WTC11 (cell line): ENCODE results near the gene RAB39A. TPM values are rescaled to one million over a fixed set of nuclear protein-coding genes. Genes with fewer than 3 reads are reported as not detected.
A peak's percentile ranks its signal among the peaks of the same experiment; 100 is the strongest.

Source experiments
- ATAC-seq: fragments of 200-7000 bp; cut with Tn5 transposase; 2 replicates; pipeline ENCODE4 v1.10.0; 2021; ENCODE audit warnings: mild to moderate bottlenecking, moderate library complexity
- CTCF ChIA-PET: fragments of 300-600 bp; sonication (Branson Sonifier 250); formaldehyde crosslinking; loops from one replicate; lab custom pipeline; 2021; ENCODE audit warnings: antibody characterized with exemption; lab: Charles Lee
- POLR2A ChIA-PET: fragments of 350-600 bp; sonication (Branson Sonifier 250); formaldehyde crosslinking; loops from one replicate; lab custom pipeline; 2021; ENCODE audit warnings: antibody characterized with exemption; lab: Charles Lee
- DNase-seq: peaks from one replicate; pipeline ENCODE4 v3.0.0; 2021; ENCODE audit warnings: low spot score
- H3K27ac Mint-ChIP-seq: 2 replicates; pipeline ENCODE4 v1.8.0; 2021; ENCODE audit warnings: mixed read lengths
- H3K27me3 Mint-ChIP-seq: 2 replicates; pipeline ENCODE4 v1.8.0; 2021; ENCODE audit warnings: low read depth, mild to moderate bottlenecking, moderate library complexity, mixed read lengths
- H3K36me3 Mint-ChIP-seq: 2 replicates; pipeline ENCODE4 v1.8.0; 2021; ENCODE audit warnings: mixed read lengths
- H3K4me1 Mint-ChIP-seq: 2 replicates; pipeline ENCODE4 v1.8.0; 2022; ENCODE audit warnings: mixed read lengths
- H3K4me3 Mint-ChIP-seq: 2 replicates; pipeline ENCODE4 v1.8.0; 2021; ENCODE audit warnings: mild to moderate bottlenecking, moderate library complexity, mixed read lengths
- H3K9me3 Mint-ChIP-seq: 2 replicates; pipeline ENCODE4 v1.8.0; 2021; ENCODE audit warnings: mixed read lengths
- ATF1 ChIP-seq: sonication (generic); formaldehyde crosslinking; IDR thresholded peaks from 2 replicates; pipeline ENCODE4 v1.8.1; 2023; ENCODE audit warnings: mild to moderate bottlenecking, moderate library complexity, missing genetic modification reagents
- CBFB ChIP-seq: sonication (generic); formaldehyde crosslinking; IDR thresholded peaks from 2 replicates; pipeline ENCODE4 v1.8.1; 2022; ENCODE audit warnings: mild to moderate bottlenecking, low read depth, missing genetic modification reagents
- CREM ChIP-seq: sonication (generic); formaldehyde crosslinking; IDR thresholded peaks from 2 replicates; pipeline ENCODE4 v1.8.1; 2022; ENCODE audit warnings: mild to moderate bottlenecking, missing genetic modification reagents, moderate library complexity
- GABPB1 ChIP-seq: sonication (generic); formaldehyde crosslinking; IDR thresholded peaks from 2 replicates; pipeline ENCODE4 v1.8.1; 2023; ENCODE audit warnings: mild to moderate bottlenecking, missing genetic modification reagents
- MXD4 ChIP-seq: fragments of 250-450 bp; sonication (Bioruptor Pico); IDR thresholded peaks from 2 replicates; pipeline ENCODE4 v1.8.0; 2021; ENCODE audit warnings: mild to moderate bottlenecking, moderate library complexity, borderline replicate concordance
- SP1 ChIP-seq: sonication (generic); formaldehyde crosslinking; conservative IDR thresholded peaks from 2 replicates; pipeline ENCODE4 v1.8.1; 2022; ENCODE audit warnings: missing genetic modification reagents
- TP53 ChIP-seq: sonication (generic); formaldehyde crosslinking; IDR thresholded peaks from 2 replicates; pipeline ENCODE4 v1.8.1; 2023; ENCODE audit warnings: mild to moderate bottlenecking, missing genetic modification reagents
- ZNF121 ChIP-seq: sonication (generic); formaldehyde crosslinking; IDR thresholded peaks from 2 replicates; pipeline ENCODE4 v1.8.0; 2023; ENCODE audit warnings: missing genetic modification reagents
- ZNF232 ChIP-seq: sonication (generic); formaldehyde crosslinking; IDR thresholded peaks from 2 replicates; pipeline ENCODE4 v1.8.0; 2022; ENCODE audit warnings: mild to moderate bottlenecking, missing genetic modification reagents
- ZNF263 ChIP-seq: sonication (generic); formaldehyde crosslinking; IDR thresholded peaks from 2 replicates; pipeline ENCODE4 v1.8.1; 2022; ENCODE audit warnings: low read depth, mild to moderate bottlenecking, moderate library complexity, missing genetic modification reagents
- ZNF423 ChIP-seq: fragments of 250-450 bp; sonication (Bioruptor Pico); IDR thresholded peaks from 2 replicates; pipeline ENCODE4 v2.1.2; 2022; ENCODE audit warnings: mild to moderate bottlenecking, moderate library complexity
- total RNA-seq: library from RNA; stranded (reverse); gene quantifications from 3 replicates; pipeline ENCODE4 v1.2.3, GENCODE V29; 2021
- TF ChIP-seq, protein P1 (sequence below): sonication (generic); formaldehyde crosslinking; IDR thresholded peaks from 2 replicates; pipeline ENCODE4 v1.8.1; 2023; ENCODE audit warnings: mild to moderate bottlenecking, missing genetic modification reagents, moderate library complexity
- TF ChIP-seq, protein P2 (sequence below): sonication (generic); formaldehyde crosslinking; IDR thresholded peaks from 2 replicates; pipeline ENCODE4 v1.8.1; 2023; ENCODE audit warnings: mild to moderate bottlenecking, moderate library complexity, missing genetic modification reagents
- TF ChIP-seq, protein P3 (sequence below): sonication (generic); formaldehyde crosslinking; IDR thresholded peaks from 2 replicates; pipeline ENCODE4 v1.8.1; 2022; ENCODE audit warnings: mild to moderate bottlenecking, moderate library complexity, missing genetic modification reagents
- TF ChIP-seq, protein P4 (sequence below): sonication (generic); formaldehyde crosslinking; IDR thresholded peaks from 2 replicates; pipeline ENCODE4 v1.8.1; 2023; ENCODE audit warnings: mild to moderate bottlenecking, missing genetic modification reagents
- TF ChIP-seq, protein P5 (sequence below): fragments of 250-450 bp; sonication (Bioruptor Pico); IDR thresholded peaks from 2 replicates; pipeline ENCODE4 v1.9.0; 2021; ENCODE audit warnings: mild to moderate bottlenecking
- TF ChIP-seq, protein P6 (sequence below): sonication (generic); formaldehyde crosslinking; IDR thresholded peaks from 2 replicates; pipeline ENCODE4 v1.8.0; 2022; ENCODE audit warnings: mild to moderate bottlenecking, missing genetic modification reagents
- TF ChIP-seq, protein P7 (sequence below): fragments of 250-450 bp; sonication (Bioruptor Pico); IDR thresholded peaks from 2 replicates; pipeline ENCODE4 v1.9.0; 2021; ENCODE audit warnings: mild to moderate bottlenecking, borderline replicate concordance
- TF ChIP-seq, protein P8 (sequence below): sonication (generic); formaldehyde crosslinking; IDR thresholded peaks from 2 replicates; pipeline ENCODE4 v1.8.0; 2022; ENCODE audit warnings: missing genetic modification reagents

RAB39A gene
- total RNA-seq, 1 experiment from 2014 or later = 12.1 TPM

DNA sequence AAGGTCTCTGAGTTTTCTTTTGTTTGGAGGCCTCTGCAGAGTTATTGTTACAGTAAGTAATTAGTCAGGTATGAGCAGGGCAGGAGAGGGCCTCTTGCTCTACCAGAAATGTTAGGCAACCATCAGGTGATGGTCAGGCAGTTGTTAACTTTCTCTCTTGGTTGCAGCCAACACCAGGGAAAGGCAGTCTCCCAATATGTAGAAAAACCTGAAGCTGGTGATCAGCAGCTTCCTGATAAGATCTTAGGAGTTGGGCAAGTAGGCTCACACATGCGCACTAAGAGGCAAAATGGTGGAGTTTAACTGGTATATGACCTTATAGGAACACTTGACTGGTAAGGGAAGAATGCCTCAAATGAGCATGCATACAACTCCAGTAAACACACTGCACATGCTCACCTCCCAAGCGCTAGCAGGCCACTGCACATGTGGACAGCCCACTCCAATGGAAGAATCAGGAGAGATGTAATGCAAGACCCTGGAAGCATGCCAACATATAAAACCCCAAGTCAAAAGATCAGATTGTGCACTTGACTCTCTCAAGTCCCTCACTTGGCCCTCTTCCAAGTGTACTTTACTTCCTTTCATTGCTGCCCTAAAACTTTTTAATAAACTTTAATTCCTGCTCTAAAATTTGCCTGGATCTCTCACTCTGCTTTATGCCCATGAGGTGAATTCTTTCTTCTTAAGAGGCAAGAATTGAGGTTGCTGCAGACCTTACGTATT, 46.0 kb upstream of the RAB39A start:
- H3K27ac Mint-ChIP-seq = no peak overlapping the region
- no peak for DNase-seq
- H3K9me3 Mint-ChIP-seq = peaks cover 9% of the 10 kb centered on the region
- no peak for ATAC-seq
- no peaks in the 10 kb centered on the region for H3K27me3 Mint-ChIP-seq
- ChIA-PET POLR2A (no interaction called here), CTCF (interaction anchor here (0.6 to 1.2 kb wide), 2 partner anchors 33 to 35 kb away, joined by 3 read pairs; no protein-coding TSS in a partner anchor)
- TF ChIP-seq, protein P1, sequence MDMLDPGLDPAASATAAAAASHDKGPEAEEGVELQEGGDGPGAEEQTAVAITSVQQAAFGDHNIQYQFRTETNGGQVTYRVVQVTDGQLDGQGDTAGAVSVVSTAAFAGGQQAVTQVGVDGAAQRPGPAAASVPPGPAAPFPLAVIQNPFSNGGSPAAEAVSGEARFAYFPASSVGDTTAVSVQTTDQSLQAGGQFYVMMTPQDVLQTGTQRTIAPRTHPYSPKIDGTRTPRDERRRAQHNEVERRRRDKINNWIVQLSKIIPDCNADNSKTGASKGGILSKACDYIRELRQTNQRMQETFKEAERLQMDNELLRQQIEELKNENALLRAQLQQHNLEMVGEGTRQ (CRISPR knock-in tag) = no peak
- H3K4me1 Mint-ChIP-seq = peaks cover 23% of the 10 kb centered on the region
- H3K36me3 Mint-ChIP-seq = peaks cover 4% of the 10 kb centered on the region
- no peak overlapping the region for H3K4me3 Mint-ChIP-seq

DNA sequence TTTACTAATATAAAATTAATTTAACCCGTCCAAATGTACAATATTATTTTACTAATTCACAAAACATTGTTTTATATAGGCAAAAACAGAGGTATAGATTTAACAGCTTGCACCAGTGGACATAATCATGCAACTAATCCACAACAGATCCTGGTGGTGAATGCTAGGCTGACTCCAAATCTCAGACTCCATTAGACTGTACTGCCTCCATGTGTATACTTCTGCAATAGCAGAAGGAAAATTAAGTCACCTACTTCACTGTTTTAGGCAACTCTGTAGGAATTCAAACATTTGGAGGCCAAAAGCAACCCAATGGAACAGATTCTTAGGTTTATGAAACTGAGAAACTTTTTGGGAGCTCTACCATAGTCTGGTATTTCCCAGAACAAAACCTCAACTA, 30.0 kb upstream of the RAB39A start:
- ChIA-PET POLR2A (no interaction called here), CTCF (interaction anchor here (1.9 kb wide), 1 partner anchor 19 kb away, joined by 5 read pairs; no protein-coding TSS in a partner anchor)
- Mint-ChIP-seq H3K27ac (no peak overlapping the region), H3K36me3 (no peaks in the 10 kb centered on the region), H3K9me3 (no peaks in the 10 kb centered on the region), H3K4me3 (no peak overlapping the region), H3K27me3 (no peaks in the 10 kb centered on the region), H3K4me1 (no peaks in the 10 kb centered on the region)
- DNase-seq (no peak), ATAC-seq (peak; percentile 85)
- TF ChIP-seq, protein P2, sequence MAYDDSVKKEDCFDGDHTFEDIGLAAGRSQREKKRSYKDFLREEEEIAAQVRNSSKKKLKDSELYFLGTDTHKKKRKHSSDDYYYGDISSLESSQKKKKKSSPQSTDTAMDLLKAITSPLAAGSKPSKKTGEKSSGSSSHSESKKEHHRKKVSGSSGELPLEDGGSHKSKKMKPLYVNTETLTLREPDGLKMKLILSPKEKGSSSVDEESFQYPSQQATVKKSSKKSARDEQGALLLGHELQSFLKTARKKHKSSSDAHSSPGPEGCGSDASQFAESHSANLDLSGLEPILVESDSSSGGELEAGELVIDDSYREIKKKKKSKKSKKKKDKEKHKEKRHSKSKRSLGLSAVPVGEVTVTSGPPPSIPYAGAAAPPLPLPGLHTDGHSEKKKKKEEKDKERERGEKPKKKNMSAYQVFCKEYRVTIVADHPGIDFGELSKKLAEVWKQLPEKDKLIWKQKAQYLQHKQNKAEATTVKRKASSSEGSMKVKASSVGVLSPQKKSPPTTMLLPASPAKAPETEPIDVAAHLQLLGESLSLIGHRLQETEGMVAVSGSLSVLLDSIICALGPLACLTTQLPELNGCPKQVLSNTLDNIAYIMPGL (CRISPR knock-in tag) = no peak
- TF ChIP-seq GABPB1 (CRISPR knock-in tag) = no peak
- TF ChIP-seq ATF1 (CRISPR knock-in tag) = no peak
- no peak for TF ChIP-seq MXD4 (CRISPR knock-in tag)
- TF ChIP-seq ZNF232 (CRISPR knock-in tag) = no peak
- TF ChIP-seq, protein P3, sequence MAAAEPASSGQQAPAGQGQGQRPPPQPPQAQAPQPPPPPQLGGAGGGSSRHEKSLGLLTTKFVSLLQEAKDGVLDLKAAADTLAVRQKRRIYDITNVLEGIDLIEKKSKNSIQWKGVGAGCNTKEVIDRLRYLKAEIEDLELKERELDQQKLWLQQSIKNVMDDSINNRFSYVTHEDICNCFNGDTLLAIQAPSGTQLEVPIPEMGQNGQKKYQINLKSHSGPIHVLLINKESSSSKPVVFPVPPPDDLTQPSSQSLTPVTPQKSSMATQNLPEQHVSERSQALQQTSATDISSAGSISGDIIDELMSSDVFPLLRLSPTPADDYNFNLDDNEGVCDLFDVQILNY (CRISPR knock-in tag) = no peak
- TF ChIP-seq CBFB (CRISPR knock-in tag) = no peak
- TF ChIP-seq, protein P4, sequence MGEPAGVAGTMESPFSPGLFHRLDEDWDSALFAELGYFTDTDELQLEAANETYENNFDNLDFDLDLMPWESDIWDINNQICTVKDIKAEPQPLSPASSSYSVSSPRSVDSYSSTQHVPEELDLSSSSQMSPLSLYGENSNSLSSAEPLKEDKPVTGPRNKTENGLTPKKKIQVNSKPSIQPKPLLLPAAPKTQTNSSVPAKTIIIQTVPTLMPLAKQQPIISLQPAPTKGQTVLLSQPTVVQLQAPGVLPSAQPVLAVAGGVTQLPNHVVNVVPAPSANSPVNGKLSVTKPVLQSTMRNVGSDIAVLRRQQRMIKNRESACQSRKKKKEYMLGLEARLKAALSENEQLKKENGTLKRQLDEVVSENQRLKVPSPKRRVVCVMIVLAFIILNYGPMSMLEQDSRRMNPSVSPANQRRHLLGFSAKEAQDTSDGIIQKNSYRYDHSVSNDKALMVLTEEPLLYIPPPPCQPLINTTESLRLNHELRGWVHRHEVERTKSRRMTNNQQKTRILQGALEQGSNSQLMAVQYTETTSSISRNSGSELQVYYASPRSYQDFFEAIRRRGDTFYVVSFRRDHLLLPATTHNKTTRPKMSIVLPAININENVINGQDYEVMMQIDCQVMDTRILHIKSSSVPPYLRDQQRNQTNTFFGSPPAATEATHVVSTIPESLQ = no peak
- TF ChIP-seq ZNF121 = no peak
- TF ChIP-seq SP1 (CRISPR knock-in tag) = no peak
- no peak for TF ChIP-seq TP53 (CRISPR knock-in tag)
- TF ChIP-seq, protein P5, sequence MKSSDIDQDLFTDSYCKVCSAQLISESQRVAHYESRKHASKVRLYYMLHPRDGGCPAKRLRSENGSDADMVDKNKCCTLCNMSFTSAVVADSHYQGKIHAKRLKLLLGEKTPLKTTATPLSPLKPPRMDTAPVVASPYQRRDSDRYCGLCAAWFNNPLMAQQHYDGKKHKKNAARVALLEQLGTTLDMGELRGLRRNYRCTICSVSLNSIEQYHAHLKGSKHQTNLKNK (CRISPR knock-in tag) = no peak
- TF ChIP-seq ZNF263 = no peak
- TF ChIP-seq CREM (CRISPR knock-in tag) = no peak
- TF ChIP-seq ZNF423 (CRISPR knock-in tag) = no peak
- TF ChIP-seq, protein P6, sequence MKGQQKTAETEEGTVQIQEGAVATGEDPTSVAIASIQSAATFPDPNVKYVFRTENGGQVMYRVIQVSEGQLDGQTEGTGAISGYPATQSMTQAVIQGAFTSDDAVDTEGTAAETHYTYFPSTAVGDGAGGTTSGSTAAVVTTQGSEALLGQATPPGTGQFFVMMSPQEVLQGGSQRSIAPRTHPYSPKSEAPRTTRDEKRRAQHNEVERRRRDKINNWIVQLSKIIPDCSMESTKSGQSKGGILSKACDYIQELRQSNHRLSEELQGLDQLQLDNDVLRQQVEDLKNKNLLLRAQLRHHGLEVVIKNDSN = no peak
- TF ChIP-seq, protein P7, sequence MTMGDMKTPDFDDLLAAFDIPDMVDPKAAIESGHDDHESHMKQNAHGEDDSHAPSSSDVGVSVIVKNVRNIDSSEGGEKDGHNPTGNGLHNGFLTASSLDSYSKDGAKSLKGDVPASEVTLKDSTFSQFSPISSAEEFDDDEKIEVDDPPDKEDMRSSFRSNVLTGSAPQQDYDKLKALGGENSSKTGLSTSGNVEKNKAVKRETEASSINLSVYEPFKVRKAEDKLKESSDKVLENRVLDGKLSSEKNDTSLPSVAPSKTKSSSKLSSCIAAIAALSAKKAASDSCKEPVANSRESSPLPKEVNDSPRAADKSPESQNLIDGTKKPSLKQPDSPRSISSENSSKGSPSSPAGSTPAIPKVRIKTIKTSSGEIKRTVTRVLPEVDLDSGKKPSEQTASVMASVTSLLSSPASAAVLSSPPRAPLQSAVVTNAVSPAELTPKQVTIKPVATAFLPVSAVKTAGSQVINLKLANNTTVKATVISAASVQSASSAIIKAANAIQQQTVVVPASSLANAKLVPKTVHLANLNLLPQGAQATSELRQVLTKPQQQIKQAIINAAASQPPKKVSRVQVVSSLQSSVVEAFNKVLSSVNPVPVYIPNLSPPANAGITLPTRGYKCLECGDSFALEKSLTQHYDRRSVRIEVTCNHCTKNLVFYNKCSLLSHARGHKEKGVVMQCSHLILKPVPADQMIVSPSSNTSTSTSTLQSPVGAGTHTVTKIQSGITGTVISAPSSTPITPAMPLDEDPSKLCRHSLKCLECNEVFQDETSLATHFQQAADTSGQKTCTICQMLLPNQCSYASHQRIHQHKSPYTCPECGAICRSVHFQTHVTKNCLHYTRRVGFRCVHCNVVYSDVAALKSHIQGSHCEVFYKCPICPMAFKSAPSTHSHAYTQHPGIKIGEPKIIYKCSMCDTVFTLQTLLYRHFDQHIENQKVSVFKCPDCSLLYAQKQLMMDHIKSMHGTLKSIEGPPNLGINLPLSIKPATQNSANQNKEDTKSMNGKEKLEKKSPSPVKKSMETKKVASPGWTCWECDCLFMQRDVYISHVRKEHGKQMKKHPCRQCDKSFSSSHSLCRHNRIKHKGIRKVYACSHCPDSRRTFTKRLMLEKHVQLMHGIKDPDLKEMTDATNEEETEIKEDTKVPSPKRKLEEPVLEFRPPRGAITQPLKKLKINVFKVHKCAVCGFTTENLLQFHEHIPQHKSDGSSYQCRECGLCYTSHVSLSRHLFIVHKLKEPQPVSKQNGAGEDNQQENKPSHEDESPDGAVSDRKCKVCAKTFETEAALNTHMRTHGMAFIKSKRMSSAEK = no peak
- TF ChIP-seq, protein P8, sequence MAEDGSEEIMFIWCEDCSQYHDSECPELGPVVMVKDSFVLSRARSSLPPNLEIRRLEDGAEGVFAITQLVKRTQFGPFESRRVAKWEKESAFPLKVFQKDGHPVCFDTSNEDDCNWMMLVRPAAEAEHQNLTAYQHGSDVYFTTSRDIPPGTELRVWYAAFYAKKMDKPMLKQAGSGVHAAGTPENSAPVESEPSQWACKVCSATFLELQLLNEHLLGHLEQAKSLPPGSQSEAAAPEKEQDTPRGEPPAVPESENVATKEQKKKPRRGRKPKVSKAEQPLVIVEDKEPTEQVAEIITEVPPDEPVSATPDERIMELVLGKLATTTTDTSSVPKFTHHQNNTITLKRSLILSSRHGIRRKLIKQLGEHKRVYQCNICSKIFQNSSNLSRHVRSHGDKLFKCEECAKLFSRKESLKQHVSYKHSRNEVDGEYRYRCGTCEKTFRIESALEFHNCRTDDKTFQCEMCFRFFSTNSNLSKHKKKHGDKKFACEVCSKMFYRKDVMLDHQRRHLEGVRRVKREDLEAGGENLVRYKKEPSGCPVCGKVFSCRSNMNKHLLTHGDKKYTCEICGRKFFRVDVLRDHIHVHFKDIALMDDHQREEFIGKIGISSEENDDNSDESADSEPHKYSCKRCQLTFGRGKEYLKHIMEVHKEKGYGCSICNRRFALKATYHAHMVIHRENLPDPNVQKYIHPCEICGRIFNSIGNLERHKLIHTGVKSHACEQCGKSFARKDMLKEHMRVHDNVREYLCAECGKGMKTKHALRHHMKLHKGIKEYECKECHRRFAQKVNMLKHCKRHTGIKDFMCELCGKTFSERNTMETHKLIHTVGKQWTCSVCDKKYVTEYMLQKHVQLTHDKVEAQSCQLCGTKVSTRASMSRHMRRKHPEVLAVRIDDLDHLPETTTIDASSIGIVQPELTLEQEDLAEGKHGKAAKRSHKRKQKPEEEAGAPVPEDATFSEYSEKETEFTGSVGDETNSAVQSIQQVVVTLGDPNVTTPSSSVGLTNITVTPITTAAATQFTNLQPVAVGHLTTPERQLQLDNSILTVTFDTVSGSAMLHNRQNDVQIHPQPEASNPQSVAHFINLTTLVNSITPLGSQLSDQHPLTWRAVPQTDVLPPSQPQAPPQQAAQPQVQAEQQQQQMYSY (CRISPR knock-in tag) = no peak
